Measurements from ENCODE around the gene KCNIP2. TPM values are rescaled to one million over a fixed set of nuclear protein-coding genes. Genes with fewer than 3 reads are reported as not detected.

Gene KCNIP2
- polyA plus RNA-seq: 1 to 10 TPM in 1 of 2 donors, under 1 TPM in 1; 0.67 to 1.6 TPM

DNA sequence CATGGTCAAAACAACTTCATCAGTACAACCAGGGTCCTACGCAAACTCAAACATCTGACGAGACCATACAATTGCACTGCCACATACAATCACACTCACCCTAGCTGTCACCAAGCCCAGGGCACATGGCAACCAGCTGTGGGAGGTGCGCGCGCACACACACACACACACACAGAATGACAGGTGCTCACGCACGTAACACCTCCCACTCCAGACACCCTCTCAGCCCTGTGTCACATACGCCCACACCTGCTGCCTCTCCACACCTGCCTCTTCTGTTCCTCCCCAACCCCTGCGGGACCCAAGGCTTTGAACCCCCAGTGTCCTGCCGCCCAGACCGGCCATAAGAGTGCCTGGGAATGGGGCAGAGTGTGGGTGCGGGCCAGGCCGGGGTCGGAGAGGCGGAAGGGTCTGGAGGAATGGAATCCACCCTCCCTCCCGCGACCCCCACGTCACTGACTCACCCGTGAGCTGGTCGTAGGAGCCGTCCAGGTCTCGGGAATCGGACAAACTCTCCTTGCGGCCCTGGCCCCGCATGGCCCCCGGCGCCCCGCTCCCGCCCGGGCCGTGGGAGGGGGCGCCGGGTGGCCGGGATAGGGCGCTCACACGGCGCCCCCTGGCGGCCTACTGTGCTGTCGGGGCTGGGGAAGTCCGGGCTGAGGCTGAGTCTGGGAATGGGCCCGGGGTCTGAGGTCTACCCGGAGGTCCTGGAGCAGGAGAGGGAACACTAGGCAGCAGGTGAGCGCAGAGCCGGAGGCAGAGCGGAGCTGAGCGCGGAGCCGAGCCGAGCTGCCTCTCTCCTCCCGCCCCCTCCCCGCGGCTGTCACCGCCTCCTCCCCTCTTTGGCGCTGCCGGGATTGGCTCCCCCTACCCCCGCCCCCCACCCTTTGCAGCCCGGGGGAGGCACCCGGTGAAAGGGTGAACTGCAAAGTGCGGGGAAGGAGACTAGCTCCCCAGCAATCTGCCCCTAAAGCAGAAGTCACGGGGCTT lies at the start of gene KCNIP2:
Gene KCNIP2 (minus strand): TSS at position 769 of the 990 bp plus-strand sequence. CDS start 232 bp downstream, at position 537.
- peaks cover 0 to 6% of the 10 kb centered on the region in 2 donors for H3K36me3 ChIP-seq (ENCODE audit: control insufficient read depth in 2 of 2, insufficient read depth in 2 of 2, low read length in 1 of 2)
- H3K4me1 ChIP-seq (ENCODE audit: control insufficient read depth in 2 of 2, insufficient read depth in 2 of 2, low read length in 1 of 2): peaks cover 12 to 20% of the 10 kb centered on the region in 2 donors
- H3K27ac ChIP-seq (ENCODE audit: low read depth in 2 of 2, low read length in 1 of 2): no peak within 1 kb of the TSS
- H3K9me3 ChIP-seq (ENCODE audit: control insufficient read depth in 2 of 2, insufficient read depth in 1 of 2, low read depth in 1 of 2, low read length in 1 of 2): no peaks in the 10 kb centered on the region
- H3K27me3 ChIP-seq (ENCODE audit: control insufficient read depth in 1 of 2, insufficient read depth in 2 of 2, low read length in 2 of 2): no peaks in the 10 kb centered on the region
- WGBS, 2 donors: 37% methylated on average over 39 to 60 of the region's 60 CpGs
- H3K4me3 ChIP-seq (ENCODE audit: low read depth in 1 of 2, low read length in 2 of 2): no peak within 1 kb of the TSS

GRCh38 chr10:101892782-101893391 lies 49.3 kb upstream of the KCNIP2 start:
- H3K27me3 ChIP-seq (ENCODE audit: control insufficient read depth in 1 of 2, insufficient read depth in 2 of 2, low read length in 2 of 2): no peaks in the 10 kb centered on the region
- 78 to 79% methylated on average over 4 of the region's 4 CpGs for WGBS, 2 donors
- peaks cover 0 to 2% of the 10 kb centered on the region in 2 donors for H3K4me1 ChIP-seq (ENCODE audit: control insufficient read depth in 2 of 2, insufficient read depth in 2 of 2, low read length in 1 of 2)

DNA sequence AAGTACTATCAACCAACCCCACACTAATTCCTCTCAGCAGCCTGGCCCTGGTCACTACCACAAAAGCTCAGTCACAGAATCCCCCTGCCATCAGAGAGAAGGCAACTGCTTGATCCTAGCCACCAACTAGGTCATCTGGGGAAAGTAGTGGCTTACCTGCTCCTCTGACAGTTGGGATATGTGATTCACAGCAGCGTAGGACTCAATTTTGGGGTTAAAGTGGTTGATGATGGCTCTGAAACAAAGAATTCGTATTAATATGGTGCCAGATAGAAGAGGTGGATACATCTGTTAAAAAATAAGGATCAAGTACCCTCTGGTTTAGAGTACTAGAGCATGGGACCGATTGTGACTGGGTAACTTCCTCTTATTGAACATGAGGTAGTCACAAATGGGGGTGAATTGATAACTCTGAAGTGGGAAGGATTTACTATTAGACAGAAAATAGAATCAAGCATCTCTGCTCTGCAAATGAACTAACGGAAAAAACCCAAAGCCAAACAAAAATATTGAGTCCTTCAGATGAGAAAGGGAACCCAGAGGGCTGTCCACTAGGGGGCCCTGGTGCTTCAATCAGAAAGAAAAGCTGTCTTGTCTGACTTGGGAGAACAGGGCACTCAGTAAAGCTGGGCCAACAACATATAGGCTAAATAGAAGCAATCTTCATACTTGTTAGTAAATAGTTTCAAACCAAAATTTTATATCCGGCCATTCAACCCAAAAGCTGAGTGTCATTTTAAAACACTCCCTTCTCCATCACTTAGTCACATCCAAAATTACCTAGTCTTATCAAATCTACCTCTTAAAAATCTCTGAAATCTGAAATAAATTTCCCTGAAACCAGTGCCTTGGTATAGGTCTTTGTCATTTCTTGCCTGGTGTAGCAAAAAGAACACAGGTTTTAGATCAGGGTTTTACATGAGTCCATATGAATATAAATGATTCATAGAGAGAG lies 45.9 kb upstream of the KCNIP2 start:
- 62 to 69% methylated on average over 5 of the region's 5 CpGs for WGBS, 2 donors
- Histone ChIP-seq H3K27me3 (ENCODE audit: control insufficient read depth in 1 of 2, insufficient read depth in 2 of 2, low read length in 2 of 2) (no peaks in the 10 kb centered on the region), H3K36me3 (ENCODE audit: control insufficient read depth in 2 of 2, insufficient read depth in 2 of 2, low read length in 1 of 2) (no peaks in the 10 kb centered on the region), H3K27ac (ENCODE audit: low read depth in 2 of 2, low read length in 1 of 2) (no peak overlapping the region), H3K4me3 (ENCODE audit: low read depth in 1 of 2, low read length in 2 of 2) (no peak overlapping the region), H3K4me1 (ENCODE audit: control insufficient read depth in 2 of 2, insufficient read depth in 2 of 2, low read length in 1 of 2) (no peaks in the 10 kb centered on the region), H3K9me3 (ENCODE audit: control insufficient read depth in 2 of 2, insufficient read depth in 1 of 2, low read depth in 1 of 2, low read length in 1 of 2) (no peaks in the 10 kb centered on the region)

More at GRCh38 chr10:101892782-101893391, 49.3 kb upstream of the KCNIP2 start:
- Histone ChIP-seq H3K9me3 (ENCODE audit: control insufficient read depth in 2 of 2, insufficient read depth in 1 of 2, low read depth in 1 of 2, low read length in 1 of 2) (no peaks in the 10 kb centered on the region), H3K36me3 (ENCODE audit: control insufficient read depth in 2 of 2, insufficient read depth in 2 of 2, low read length in 1 of 2) (no peaks in the 10 kb centered on the region), H3K4me3 (ENCODE audit: low read depth in 1 of 2, low read length in 2 of 2) (no peak overlapping the region), H3K27ac (ENCODE audit: low read depth in 2 of 2, low read length in 1 of 2) (no peak overlapping the region)

DNA sequence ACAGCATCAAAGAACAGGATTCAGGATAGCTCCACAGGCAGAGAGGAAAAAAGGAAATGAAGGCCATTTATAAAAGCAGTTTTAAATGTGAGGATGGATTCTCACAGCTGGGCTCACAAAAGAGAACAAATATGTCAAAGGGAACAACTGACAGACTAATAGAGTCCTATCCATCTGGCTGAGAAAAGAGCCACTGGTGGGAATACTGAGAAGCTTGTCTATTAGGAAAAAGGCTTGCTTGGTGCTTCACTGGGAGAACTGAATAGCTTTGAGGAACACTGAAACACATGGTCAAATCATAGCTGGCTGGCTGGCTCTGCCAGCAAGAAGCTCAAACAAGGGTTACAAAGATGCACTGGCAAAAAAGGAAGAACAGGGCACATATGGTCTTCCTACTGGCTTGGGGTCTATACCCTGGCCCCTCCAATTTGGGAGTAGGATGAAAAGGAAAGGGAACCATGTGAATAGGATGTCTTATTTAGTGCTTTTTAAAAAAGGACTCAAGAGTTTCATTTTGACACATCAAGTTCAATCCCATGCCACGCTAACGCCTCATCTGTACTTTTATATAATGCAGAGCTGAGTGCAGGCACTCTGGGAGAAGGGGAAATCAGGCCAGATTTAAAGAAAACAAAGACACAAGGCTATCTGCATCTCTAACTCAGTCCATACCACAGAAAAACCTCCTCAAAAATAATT lies 44.8 kb upstream of the KCNIP2 start:
- H3K27me3 ChIP-seq (ENCODE audit: control insufficient read depth in 1 of 2, insufficient read depth in 2 of 2, low read length in 2 of 2): no peaks in the 10 kb centered on the region
- WGBS, 2 donors: 88% methylated on average over 2 of the region's 2 CpGs
- no peaks in the 10 kb centered on the region for H3K36me3 ChIP-seq (ENCODE audit: control insufficient read depth in 2 of 2, insufficient read depth in 2 of 2, low read length in 1 of 2)
- H3K4me3 ChIP-seq (ENCODE audit: low read depth in 1 of 2, low read length in 2 of 2): no peak overlapping the region
- no peaks in the 10 kb centered on the region for H3K4me1 ChIP-seq (ENCODE audit: control insufficient read depth in 2 of 2, insufficient read depth in 2 of 2, low read length in 1 of 2)
- H3K9me3 ChIP-seq (ENCODE audit: control insufficient read depth in 2 of 2, insufficient read depth in 1 of 2, low read depth in 1 of 2, low read length in 1 of 2): no peaks in the 10 kb centered on the region
- no peak overlapping the region for H3K27ac ChIP-seq (ENCODE audit: low read depth in 2 of 2, low read length in 1 of 2)

- H3K4me1 ChIP-seq (ENCODE audit: control insufficient read depth in 2 of 2, insufficient read depth in 2 of 2, low read length in 1 of 2): no peaks in the 10 kb centered on the region
- H3K4me3 ChIP-seq (ENCODE audit: low read depth in 1 of 2, low read length in 2 of 2): no peak overlapping the region
- WGBS, 2 donors: 81 to 89% methylated on average over 5 of the region's 5 CpGs
- H3K9me3 ChIP-seq (ENCODE audit: control insufficient read depth in 2 of 2, insufficient read depth in 1 of 2, low read depth in 1 of 2, low read length in 1 of 2): no peaks in the 10 kb centered on the region
- H3K27ac ChIP-seq (ENCODE audit: low read depth in 2 of 2, low read length in 1 of 2): no peak overlapping the region
- no peaks in the 10 kb centered on the region for H3K36me3 ChIP-seq (ENCODE audit: control insufficient read depth in 2 of 2, insufficient read depth in 2 of 2, low read length in 1 of 2)
- no peaks in the 10 kb centered on the region for H3K27me3 ChIP-seq (ENCODE audit: control insufficient read depth in 1 of 2, insufficient read depth in 2 of 2, low read length in 2 of 2)
These were observed 44.2 kb upstream of the KCNIP2 start for GRCh38 chr10:101887775-101888174.

GRCh38 chr10:101886521-101887312 lies 43.1 kb upstream of the KCNIP2 start:
- Histone ChIP-seq H3K9me3 (ENCODE audit: control insufficient read depth in 2 of 2, insufficient read depth in 1 of 2, low read depth in 1 of 2, low read length in 1 of 2) (no peaks in the 10 kb centered on the region), H3K4me3 (ENCODE audit: low read depth in 1 of 2, low read length in 2 of 2) (no peak overlapping the region), H3K27ac (ENCODE audit: low read depth in 2 of 2, low read length in 1 of 2) (no peak overlapping the region), H3K36me3 (ENCODE audit: control insufficient read depth in 2 of 2, insufficient read depth in 2 of 2, low read length in 1 of 2) (no peaks in the 10 kb centered on the region), H3K4me1 (ENCODE audit: control insufficient read depth in 2 of 2, insufficient read depth in 2 of 2, low read length in 1 of 2) (no peaks in the 10 kb centered on the region), H3K27me3 (ENCODE audit: control insufficient read depth in 1 of 2, insufficient read depth in 2 of 2, low read length in 2 of 2) (no peaks in the 10 kb centered on the region)
- 90 to 97% methylated on average over 1 of the region's 1 CpG for WGBS, 2 donors

- Histone ChIP-seq H3K36me3 (ENCODE audit: control insufficient read depth in 2 of 2, insufficient read depth in 2 of 2, low read length in 1 of 2) (no peaks in the 10 kb centered on the region), H3K4me1 (ENCODE audit: control insufficient read depth in 2 of 2, insufficient read depth in 2 of 2, low read length in 1 of 2) (no peaks in the 10 kb centered on the region), H3K27ac (ENCODE audit: low read depth in 2 of 2, low read length in 1 of 2) (no peak overlapping the region), H3K27me3 (ENCODE audit: control insufficient read depth in 1 of 2, insufficient read depth in 2 of 2, low read length in 2 of 2) (no peaks in the 10 kb centered on the region), H3K4me3 (ENCODE audit: low read depth in 1 of 2, low read length in 2 of 2) (no peak overlapping the region), H3K9me3 (ENCODE audit: control insufficient read depth in 2 of 2, insufficient read depth in 1 of 2, low read depth in 1 of 2, low read length in 1 of 2) (no peaks in the 10 kb centered on the region)
- WGBS, 2 donors: 85 to 91% methylated on average over 2 of the region's 2 CpGs
These were observed 37.6 kb upstream of the KCNIP2 start for GRCh38 chr10:101881036-101881774.

DNA sequence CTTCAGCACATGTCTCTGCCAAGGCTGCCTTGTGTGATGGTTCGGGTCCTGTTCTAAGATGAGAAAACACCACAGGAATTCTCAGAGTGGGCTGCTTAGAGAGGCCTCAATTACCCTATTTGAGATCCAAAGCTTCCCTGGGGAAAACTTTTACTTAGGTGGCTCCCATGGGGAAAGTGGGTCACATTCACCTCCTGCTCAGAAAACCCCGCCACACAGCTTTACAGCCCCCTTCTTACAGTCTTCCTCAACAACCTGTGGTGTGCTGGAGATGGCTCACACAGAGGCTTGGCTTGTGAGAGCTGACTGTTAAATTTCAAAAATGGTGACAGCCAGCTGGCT lies 36.6 kb upstream of the KCNIP2 start:
- Histone ChIP-seq H3K9me3 (ENCODE audit: control insufficient read depth in 2 of 2, insufficient read depth in 1 of 2, low read depth in 1 of 2, low read length in 1 of 2) (no peaks in the 10 kb centered on the region), H3K4me1 (ENCODE audit: control insufficient read depth in 2 of 2, insufficient read depth in 2 of 2, low read length in 1 of 2) (no peaks in the 10 kb centered on the region), H3K36me3 (ENCODE audit: control insufficient read depth in 2 of 2, insufficient read depth in 2 of 2, low read length in 1 of 2) (no peaks in the 10 kb centered on the region), H3K27ac (ENCODE audit: low read depth in 2 of 2, low read length in 1 of 2) (no peak overlapping the region), H3K4me3 (ENCODE audit: low read depth in 1 of 2, low read length in 2 of 2) (no peak overlapping the region), H3K27me3 (ENCODE audit: control insufficient read depth in 1 of 2, insufficient read depth in 2 of 2, low read length in 2 of 2) (no peaks in the 10 kb centered on the region)
- WGBS, 2 donors: 94 to 98% methylated on average over 2 of the region's 2 CpGs
